ENCODE data around the gene KCNMB3.

DNA sequence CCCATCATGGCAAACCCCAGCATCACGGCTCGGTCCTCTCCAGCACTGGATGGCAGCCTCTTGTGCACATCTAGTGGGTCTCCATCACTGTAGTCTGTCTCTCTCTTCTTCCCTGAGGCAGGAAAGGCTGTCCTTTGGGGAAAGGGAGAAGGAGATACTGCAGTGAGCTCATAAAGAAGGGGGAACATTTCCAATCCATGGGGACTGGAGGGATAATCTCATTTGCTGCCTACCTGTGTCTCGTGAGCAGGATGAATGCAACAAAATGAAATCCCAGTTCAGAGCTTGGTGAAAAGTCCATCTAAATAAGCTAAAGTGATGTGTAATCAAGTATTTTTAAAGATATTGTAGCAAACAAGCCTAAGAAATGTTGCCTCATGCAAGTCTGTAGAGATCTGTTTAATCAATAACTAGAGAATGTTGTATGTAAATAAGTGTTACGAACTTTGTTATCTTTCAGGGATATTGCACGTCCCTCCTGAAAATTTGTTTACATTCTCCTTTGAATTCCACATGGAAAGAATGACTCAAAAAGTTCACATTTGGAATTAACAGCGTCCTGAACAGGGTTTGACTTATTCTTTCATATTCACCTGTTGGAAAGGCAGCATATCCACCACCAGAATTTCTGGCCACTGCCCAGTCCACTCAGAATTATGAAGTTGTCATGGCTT, at the start of gene KCNMB3:
- no peak for TF ChIP-seq ATF2 (IDR thresholded peaks at IDR 0.05; ENCODE audit: low read length)
- TF ChIP-seq, protein P1, sequence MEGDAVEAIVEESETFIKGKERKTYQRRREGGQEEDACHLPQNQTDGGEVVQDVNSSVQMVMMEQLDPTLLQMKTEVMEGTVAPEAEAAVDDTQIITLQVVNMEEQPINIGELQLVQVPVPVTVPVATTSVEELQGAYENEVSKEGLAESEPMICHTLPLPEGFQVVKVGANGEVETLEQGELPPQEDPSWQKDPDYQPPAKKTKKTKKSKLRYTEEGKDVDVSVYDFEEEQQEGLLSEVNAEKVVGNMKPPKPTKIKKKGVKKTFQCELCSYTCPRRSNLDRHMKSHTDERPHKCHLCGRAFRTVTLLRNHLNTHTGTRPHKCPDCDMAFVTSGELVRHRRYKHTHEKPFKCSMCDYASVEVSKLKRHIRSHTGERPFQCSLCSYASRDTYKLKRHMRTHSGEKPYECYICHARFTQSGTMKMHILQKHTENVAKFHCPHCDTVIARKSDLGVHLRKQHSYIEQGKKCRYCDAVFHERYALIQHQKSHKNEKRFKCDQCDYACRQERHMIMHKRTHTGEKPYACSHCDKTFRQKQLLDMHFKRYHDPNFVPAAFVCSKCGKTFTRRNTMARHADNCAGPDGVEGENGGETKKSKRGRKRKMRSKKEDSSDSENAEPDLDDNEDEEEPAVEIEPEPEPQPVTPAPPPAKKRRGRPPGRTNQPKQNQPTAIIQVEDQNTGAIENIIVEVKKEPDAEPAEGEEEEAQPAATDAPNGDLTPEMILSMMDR (IDR thresholded peaks at IDR 0.05; ENCODE audit: control extremely low read depth in 1 of 3, insufficient read depth in 1 of 3, low read depth in 1 of 3, low read length in 3 of 3): no peak
- no peak for TF ChIP-seq POLR2A (IDR thresholded peaks at IDR 0.05; ENCODE audit: control extremely low read depth in 1 of 2, low read depth in 2 of 2, low read length in 2 of 2)
- no peak for TF ChIP-seq JUND (IDR thresholded peaks at IDR 0.05; ENCODE audit: low read length)
- TF ChIP-seq, protein P2, sequence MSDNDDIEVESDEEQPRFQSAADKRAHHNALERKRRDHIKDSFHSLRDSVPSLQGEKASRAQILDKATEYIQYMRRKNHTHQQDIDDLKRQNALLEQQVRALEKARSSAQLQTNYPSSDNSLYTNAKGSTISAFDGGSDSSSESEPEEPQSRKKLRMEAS (IDR thresholded peaks at IDR 0.05): no peak
- TF ChIP-seq SRF (IDR thresholded peaks at IDR 0.05; ENCODE audit: low read depth, low read length): no peak
- no peak for TF ChIP-seq GABPA (IDR thresholded peaks at IDR 0.05; ENCODE audit: borderline replicate concordance, insufficient read depth, low read length)
- TF ChIP-seq EP300 (IDR thresholded peaks at IDR 0.05; ENCODE audit: borderline replicate concordance in 1 of 2, low read depth in 2 of 2, low read length in 2 of 2): no peak
- no peak for TF ChIP-seq NRF1 (IDR thresholded peaks at IDR 0.05; ENCODE audit: low read depth, low read length)
- TF ChIP-seq RXRA (IDR thresholded peaks at IDR 0.05; ENCODE audit: insufficient read depth, low read depth, low read length): no peak
- TF ChIP-seq TBP (IDR thresholded peaks at IDR 0.05; ENCODE audit: low read depth, low read length): no peak
